HepG2 (cell line): ENCODE results near the gene MYCT1. TPM values are rescaled to one million over a fixed set of nuclear protein-coding genes. Genes with fewer than 3 reads are reported as not detected.

Experiments used
- ATAC-seq: fragments of 200-7000 bp; cut with Tn5 transposase; 3 replicates; pipeline ENCODE4 v1.9.1; 2020; ENCODE audit warnings: mild to moderate bottlenecking, moderate library complexity
- BruUV-seq: library from RNA; stranded (reverse); fragments of 400-500 nt; replicated peaks from 2 replicates; lab custom pipeline; 2021; lab: Mats Ljungman, UMichigan
- CTCF ChIA-PET: fragments of 300-600 bp; formaldehyde crosslinking; extraction: SDS; loops from one replicate; lab custom pipeline; 2021; ENCODE audit warnings: low total read pairs, inconsistent platforms, low intra/inter-chr PET ratio; lab: Yijun Ruan, JAX
- POLR2A ChIA-PET: fragments of 350-600 bp; sonication (Branson Sonifier 250); formaldehyde crosslinking; loops from one replicate; lab custom pipeline; 2020; ENCODE audit warnings: antibody characterized with exemption, inconsistent platforms; lab: Yijun Ruan, JAX
- DNase-seq: peaks from one replicate; pipeline ENCODE4 v3.0.0-alpha.2; 2015; ENCODE audit warnings: low spot score
- FAIRE-seq: peaks from 3 replicates; lab custom pipeline; 2011; peaks lifted over from hg19 to GRCh38; lab: Jason Lieb, UNC
- H2AFZ ChIP-seq: one replicate; pipeline ENCODE4 v1.6.1; 2011; ENCODE audit warnings: low read length, inconsistent platforms
- H3K27ac ChIP-seq: fragments of 300-600 bp; 3 replicates; pipeline ENCODE4 v1.8.0; 2011; ENCODE audit warnings: mixed run types, mild to moderate bottlenecking, mixed read lengths, low read length, inconsistent platforms; ENCODE audit not compliant: insufficient read depth; ENCODE audit errors: extremely low read length
- H3K27me3 ChIP-seq, 2 experiments: fragments of 200-600 bp in 1 of 2; 2 replicates in 1 of 2; 3 replicates in 1 of 2; pipeline versions ENCODE4 v1.6.0 to v1.8.0; 2011; ENCODE audit warnings: low read length in 2 of 2, mild to moderate bottlenecking in 2 of 2, moderate library complexity in 2 of 2, inconsistent platforms in 1 of 2; ENCODE audit not compliant: insufficient read depth in 2 of 2, control insufficient read depth in 1 of 2
- H3K36me3 ChIP-seq, 2 experiments: fragments of 200-600 bp in 1 of 2; replicated peaks in 1 of 2; 2 replicates in 1 of 2; 3 replicates in 1 of 2; pipeline versions ENCODE4 v1.5.1 to v1.8.0; 2011; ENCODE audit warnings: low read length in 2 of 2, inconsistent platforms in 1 of 2; ENCODE audit not compliant: insufficient read depth in 2 of 2, control insufficient read depth in 1 of 2
- H3K4me1 ChIP-seq: 2 replicates; pipeline ENCODE4 v1.5.1; 2012; ENCODE audit warnings: low read length, inconsistent platforms; ENCODE audit not compliant: insufficient read depth
- H3K4me2 ChIP-seq: 2 replicates; pipeline ENCODE4 v1.6.0; 2011; ENCODE audit warnings: low read depth, low read length, inconsistent platforms
- H3K4me3 ChIP-seq, 3 experiments: fragments of 200-600 bp in 1 of 3; sonication (generic), shearing (Covaris generic) in 1 of 3; replicated peaks in 1 of 3; 2 replicates each; pipeline ENCODE4 v1.5.1; 2011 to 2016; ENCODE audit warnings: low read length in 3 of 3, inconsistent platforms in 2 of 3, low read depth in 2 of 3, mild to moderate bottlenecking in 2 of 3, control low read depth in 1 of 3, mixed read lengths in 1 of 3; ENCODE audit not compliant: insufficient read depth in 1 of 3
- H3K79me2 ChIP-seq: one replicate; pipeline ENCODE4 v1.6.1; 2011; ENCODE audit warnings: low read length, inconsistent platforms; ENCODE audit not compliant: insufficient read depth
- H3K9ac ChIP-seq: 2 replicates; pipeline ENCODE4 v1.6.0; 2011; ENCODE audit warnings: mild to moderate bottlenecking, low read depth, low read length, inconsistent platforms; ENCODE audit not compliant: insufficient read depth
- H3K9me3 ChIP-seq: 2 replicates; pipeline ENCODE4 v1.5.1; 2012; ENCODE audit warnings: mild to moderate bottlenecking, low read length
- H4K20me1 ChIP-seq: 2 replicates; pipeline ENCODE4 v1.6.0; 2011; ENCODE audit warnings: inconsistent platforms, mild to moderate bottlenecking, low read length, moderate library complexity; ENCODE audit not compliant: insufficient read depth
- HOXD1 ChIP-seq: sonication (generic); formaldehyde crosslinking; IDR thresholded peaks from 2 replicates; pipeline ENCODE4 v1.5.0; 2020; ENCODE audit warnings: missing genetic modification reagents
- JARID2 ChIP-seq: sonication (generic); formaldehyde crosslinking; IDR thresholded peaks from 2 replicates; pipeline ENCODE4 v1.8.1; 2023; ENCODE audit warnings: missing genetic modification reagents, inconsistent platforms; ENCODE audit not compliant: insufficient replicate concordance
- MLLT10 ChIP-seq: sonication (generic); formaldehyde crosslinking; IDR thresholded peaks from 2 replicates; pipeline ENCODE4 v1.4.0; 2020; ENCODE audit warnings: missing genetic modification reagents
- MYPOP ChIP-seq: sonication (generic); formaldehyde crosslinking; IDR thresholded peaks from 2 replicates; pipeline ENCODE4 v1.8.1; 2023; ENCODE audit warnings: mild to moderate bottlenecking, moderate library complexity, missing genetic modification reagents
- POLR2AphosphoS2 ChIP-seq: IDR thresholded peaks from 2 replicates; pipeline ENCODE4 v1.6.1; 2011; ENCODE audit warnings: low read depth, low read length, improper control_type of control experiment
- SOX6 ChIP-seq, 2 experiments: fragments of 450-650 bp in 1 of 2; sonication (generic) in 1 of 2; formaldehyde crosslinking in 1 of 2; IDR thresholded peaks; 2 replicates each; pipeline versions ENCODE4 v1.4.0 to v1.6.1; 2017 to 2020; ENCODE audit warnings: antibody characterized with exemption in 1 of 2, mild to moderate bottlenecking in 1 of 2, missing genetic modification reagents in 1 of 2
- THRA ChIP-seq: sonication (generic); formaldehyde crosslinking; IDR thresholded peaks from 2 replicates; pipeline ENCODE4 v1.4.0; 2020; ENCODE audit warnings: missing genetic modification reagents, borderline replicate concordance
- ZMYM3 ChIP-seq: sonication (generic); formaldehyde crosslinking; IDR thresholded peaks from 2 replicates; pipeline ENCODE4 v1.5.1; 2020; ENCODE audit warnings: mild to moderate bottlenecking, missing genetic modification reagents
- ZNF33A ChIP-seq: sonication (generic); formaldehyde crosslinking; IDR thresholded peaks from 2 replicates; pipeline ENCODE4 v1.5.1; 2020; ENCODE audit warnings: missing genetic modification reagents, mild to moderate bottlenecking, moderate library complexity, borderline replicate concordance
- WGBS: methylation state at CpG from one replicate; pipeline ENCODE4 v1.1.6; 2017; ENCODE audit warnings: low lambda C conversion rate; 5-methylcytosine and 5-hydroxymethylcytosine counted together
- in situ Hi-C: cut with HindIII; loops from 2 replicates; pipeline ENCODE4 v1.10.0; 2017; ENCODE audit warnings: low pct_unique_long_range_greater_than_20kb; ENCODE audit not compliant: extremely low pct_ligation_motif_present
- intact Hi-C: fragments of 100-400 bp; cut with micrococcal nuclease; formaldehyde crosslinking; loops from one replicate; pipeline ENCODE4 v1.10.0; 2022; ENCODE audit not compliant: unreplicated experiment
- polyA plus RNA-seq, 8 experiments: library from polyadenylated mRNA; depleted of rRNA in 3 of 8; stranded (reverse) in 7 of 8; unstranded in 1 of 8; fragments of >200 nt; fragmentation: Illumina TruSeq in 4 of 8; extraction: Trizol in 4 of 8; gene quantifications; 2 replicates each; pipeline versions ENCODE4 v1.2.1 to v1.2.3, GENCODE V29; 2011 to 2016; ENCODE audit warnings: low read depth in 4 of 8, missing spikeins in 1 of 8, mixed read lengths in 1 of 8; ENCODE audit not compliant: insufficient read depth in 1 of 8
- total RNA-seq, 5 experiments: library from RNA; depleted of rRNA; stranded (reverse); fragments of >200 nt; fragmentation: Illumina TruSeq; extraction: Trizol; gene quantifications; 2 replicates each; pipeline ENCODE4 v1.2.3, GENCODE V29; 2016; ENCODE audit warnings: low read depth in 1 of 5

MYCT1 gene
- total and polyA plus RNA-seq, 2 of the 13 experiments (the other 11 are each of a cell fraction or from before 2014, with no cell fraction given): not detected

- in situ Hi-C loops (no loop called here), intact Hi-C loops (no loop called here)
- no peak overlapping the region for H3K27ac ChIP-seq
- no TSS peak for BruUV-seq
- no peak for DNase-seq
- H3K9me3 ChIP-seq: no peaks in the 10 kb centered on the region
- ChIA-PET CTCF (no interaction called here), POLR2A (no interaction called here)
- no peak for FAIRE-seq
- no peak for ATAC-seq
- no peaks in the 10 kb centered on the region for H3K79me2 ChIP-seq
- peaks cover 0 to 3% of the 10 kb centered on the region in 2 experiments; a peak in 1 of 5 replicates for H3K27me3 ChIP-seq
- no peak overlapping the region for H3K9ac ChIP-seq
- no peaks in the 10 kb centered on the region for H3K4me1 ChIP-seq
- TF ChIP-seq MYPOP (CRISPR knock-in tag) (no peak), JARID2 (CRISPR knock-in tag) (no peak), HOXD1 (CRISPR knock-in tag) (no peak), ZMYM3 (CRISPR knock-in tag) (no peak), POLR2AphosphoS2 (no peak), MLLT10 (CRISPR knock-in tag) (no peak), THRA (no peak), ZNF33A (CRISPR knock-in tag) (no peak), SOX6 (IDR thresholded peaks at IDR 0.05) (no peak), SOX6 (CRISPR knock-in tag; IDR thresholded peaks at IDR 0.05) (no peak)
- no peak overlapping the region for H2AFZ ChIP-seq
- no peaks in the 10 kb centered on the region; the same call in 1 of the 2 replicates for H4K20me1 ChIP-seq
- H3K36me3 ChIP-seq: no peaks in the 10 kb centered on the region
- H3K4me2 ChIP-seq: no peak overlapping the region
- 3% methylated on average over 2 of the region's 2 CpGs for whole genome bisulfite sequencing
- no peak overlapping the region for H3K4me3 ChIP-seq
These were observed 49.6 kb upstream of the MYCT1 start for GRCh38 chr6:152648105-152648504.
